ENCODE data around the gene C2orf76.
"Not testable (repeated sequence)": the region's sequence is repeated elsewhere in the genome, so short reads cannot be mapped to it uniquely, and the experiment has no call there.

Gene C2orf76

DNA sequence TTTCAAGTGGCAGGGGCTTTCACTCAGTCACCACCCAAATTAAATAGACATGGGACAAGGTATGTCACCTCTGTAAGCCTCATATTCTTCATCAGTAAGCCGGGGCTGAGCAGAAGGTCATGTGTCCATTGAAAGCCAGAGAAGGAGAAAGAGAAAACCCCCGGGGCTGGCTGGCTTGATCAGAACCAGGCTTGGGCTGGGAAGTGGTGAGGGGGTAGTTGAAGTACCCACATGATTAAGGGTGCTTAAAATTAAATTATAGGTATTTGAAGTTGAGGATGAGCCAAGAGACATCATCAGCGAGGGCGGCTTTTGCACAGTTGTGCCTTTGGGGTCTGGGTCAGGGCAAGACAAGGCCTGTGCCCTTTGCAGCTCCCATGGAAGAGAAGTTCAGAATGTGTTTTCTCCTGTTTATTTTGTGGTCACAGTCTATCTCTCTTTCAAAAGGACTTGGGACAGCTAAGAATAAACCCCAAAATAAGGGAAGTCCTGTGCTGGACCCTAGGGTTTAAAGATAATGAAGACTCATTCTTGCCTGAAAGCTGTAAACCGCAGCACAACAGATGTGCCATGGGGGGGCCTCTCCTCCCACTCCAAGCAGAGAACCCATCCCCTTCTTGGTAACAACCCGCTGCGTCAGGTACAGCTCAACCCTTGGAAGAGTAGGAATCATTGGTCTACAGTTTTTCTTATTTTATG is 10.8 kb upstream of the C2orf76 start:
- no peak for DNase-seq

DNA sequence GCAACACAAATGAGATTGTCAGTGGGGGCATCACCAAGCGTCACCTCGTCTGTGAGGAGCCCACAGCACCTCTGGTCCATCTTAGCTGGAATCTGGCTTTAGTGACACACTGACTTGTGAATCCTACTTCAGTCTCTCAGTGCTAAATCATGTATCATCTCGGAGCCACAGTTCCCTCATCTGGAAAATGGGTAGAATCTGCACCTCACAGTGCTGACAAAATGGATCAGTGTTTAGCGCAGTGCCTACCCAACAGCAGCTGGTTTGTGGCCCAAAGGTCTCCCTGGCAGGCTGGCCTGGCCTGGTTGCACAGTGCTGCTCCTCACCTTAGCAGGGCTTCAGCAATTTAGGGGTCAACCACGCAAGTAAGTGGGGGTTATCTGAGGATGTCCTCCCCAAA is 10.2 kb upstream of the C2orf76 start:
- DNase-seq: no peak

DNA sequence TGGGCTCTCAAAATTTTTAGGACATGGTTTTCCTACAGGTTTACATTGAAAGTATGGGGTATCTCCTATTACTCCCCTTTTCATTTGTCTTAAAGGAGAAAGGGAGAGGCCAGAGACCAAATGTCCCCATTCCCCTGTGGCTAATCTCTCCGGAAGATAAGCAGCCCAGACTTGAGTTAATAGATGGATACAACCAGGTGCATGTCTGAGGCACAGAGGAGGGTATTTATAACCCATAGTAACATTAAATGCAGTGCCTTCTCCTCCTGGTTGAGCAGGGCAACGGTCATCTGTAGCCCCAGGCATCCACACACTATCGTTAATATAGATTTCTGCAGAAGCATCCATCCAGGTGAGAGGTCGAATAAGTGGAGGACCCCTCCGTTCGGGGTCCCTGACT is 9.8 kb upstream of the C2orf76 start:
- DNase-seq: not testable (repeated sequence)

DNA sequence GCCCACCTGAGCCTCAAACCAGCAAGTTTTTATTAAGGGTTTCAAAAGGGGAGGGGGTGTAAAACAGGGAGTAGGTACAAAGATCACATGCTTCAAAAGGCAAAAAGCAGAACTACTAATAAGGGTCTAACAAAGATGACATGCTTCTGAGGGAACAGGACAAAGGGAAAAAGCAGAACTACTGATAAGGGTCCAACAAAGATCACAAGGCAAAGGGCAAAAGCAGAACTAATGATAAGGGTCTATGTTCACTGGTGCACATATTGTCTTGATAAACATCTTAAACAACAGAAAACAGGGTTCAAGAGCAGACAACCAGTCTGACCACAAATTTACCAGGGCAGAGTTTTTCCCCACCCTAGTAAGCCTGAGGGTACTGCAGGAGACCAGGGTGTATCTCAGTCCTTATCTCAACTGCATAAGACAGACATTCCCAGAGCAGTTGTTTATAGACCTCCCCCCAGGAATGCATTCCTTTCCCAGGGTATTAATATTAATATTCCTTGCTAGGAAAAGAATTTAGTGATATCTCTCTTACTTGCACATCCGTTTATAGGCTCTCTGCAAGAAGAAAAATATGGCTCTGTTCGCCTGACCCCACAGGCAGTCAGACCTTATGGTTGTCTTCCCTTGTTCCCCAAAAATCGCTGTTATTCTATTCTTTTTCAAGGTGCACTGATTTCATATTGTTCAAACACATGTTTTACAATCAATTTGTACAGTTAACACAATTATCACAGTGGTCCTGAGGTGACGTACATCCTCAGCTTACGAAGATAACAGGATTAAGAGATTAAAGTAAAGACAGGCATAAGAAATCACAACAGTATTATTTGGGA is 7.5 kb upstream of the C2orf76 start:
- DNase-seq: not testable (repeated sequence)

DNA sequence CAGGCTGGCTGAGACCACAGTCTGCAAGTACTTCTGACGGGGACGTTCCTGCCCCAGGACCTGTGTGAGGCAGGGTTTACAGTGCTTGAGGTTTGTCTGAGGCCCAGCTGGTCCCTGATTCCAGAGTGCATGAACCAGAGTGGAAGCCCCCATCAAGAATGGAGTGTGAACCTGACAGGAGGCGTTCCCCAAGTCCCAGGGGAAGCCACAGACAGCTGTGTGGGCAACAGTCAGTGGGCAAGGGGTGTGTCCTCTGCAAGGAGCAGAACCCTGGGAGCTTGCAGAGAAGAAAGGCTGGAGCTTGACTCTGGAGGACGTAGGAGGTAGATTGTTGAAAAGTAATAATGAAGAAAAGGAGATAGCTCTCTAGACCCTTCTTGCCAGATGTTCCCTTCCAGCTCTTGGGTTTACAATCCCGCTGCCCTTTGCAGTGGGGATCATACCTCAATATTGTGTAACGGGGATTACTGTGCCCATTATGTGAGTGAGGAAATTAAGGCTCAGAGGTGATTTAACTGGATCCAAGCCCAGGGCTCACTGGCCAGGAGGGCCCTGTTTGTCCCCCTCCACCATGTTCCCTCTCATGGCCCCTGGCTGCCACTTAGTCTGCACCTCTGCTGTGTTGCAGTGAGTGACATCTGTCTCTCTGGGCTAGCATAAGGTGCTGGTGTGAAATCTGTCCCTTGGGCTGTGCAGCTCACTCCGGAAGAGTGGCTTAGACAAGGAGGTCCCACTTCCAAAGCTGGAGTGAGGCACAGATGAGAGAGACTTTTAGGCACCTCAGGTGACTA is 6.3 kb upstream of the C2orf76 start:
- no peak for DNase-seq

DNA sequence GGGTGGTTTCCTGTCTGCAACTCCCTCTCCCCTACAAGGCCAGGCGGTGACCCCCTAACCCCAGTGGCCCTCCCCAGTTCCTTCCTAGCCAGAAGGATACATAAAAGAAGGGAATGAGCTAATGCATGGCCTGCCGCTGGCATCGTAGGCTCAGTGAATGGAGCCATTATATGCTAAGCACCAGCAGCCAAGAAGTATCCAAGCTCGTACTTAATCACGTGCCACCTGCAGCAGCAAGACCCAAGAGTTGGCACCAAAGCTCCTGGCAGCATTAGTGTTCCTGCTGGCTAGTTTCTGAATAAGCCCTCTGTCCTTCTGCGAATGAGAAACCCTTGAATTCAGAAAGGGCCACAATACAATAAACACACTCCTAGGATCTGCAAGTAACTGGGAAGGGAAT is 4.5 kb upstream of the C2orf76 start:
- no peak for DNase-seq

DNA sequence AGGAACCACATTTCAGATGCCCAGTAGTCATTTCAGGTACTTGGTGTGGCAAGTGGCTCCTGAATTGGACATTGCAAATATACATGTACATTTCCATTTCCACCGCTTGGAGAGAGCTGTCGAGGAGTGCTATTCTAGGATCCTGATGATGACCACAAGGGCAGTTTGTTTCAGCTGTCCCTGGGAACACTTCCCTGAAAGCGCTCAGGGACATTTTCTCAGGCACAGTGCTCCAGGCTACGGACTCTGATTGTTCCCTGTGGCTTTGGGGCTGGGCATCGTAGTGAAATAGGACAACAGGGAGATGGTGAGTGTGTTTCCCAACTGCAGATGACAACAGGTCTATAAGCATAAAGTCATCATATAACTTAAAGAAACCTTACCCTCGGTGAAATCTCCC is 3.2 kb upstream of the C2orf76 start:
- no peak for DNase-seq

DNA sequence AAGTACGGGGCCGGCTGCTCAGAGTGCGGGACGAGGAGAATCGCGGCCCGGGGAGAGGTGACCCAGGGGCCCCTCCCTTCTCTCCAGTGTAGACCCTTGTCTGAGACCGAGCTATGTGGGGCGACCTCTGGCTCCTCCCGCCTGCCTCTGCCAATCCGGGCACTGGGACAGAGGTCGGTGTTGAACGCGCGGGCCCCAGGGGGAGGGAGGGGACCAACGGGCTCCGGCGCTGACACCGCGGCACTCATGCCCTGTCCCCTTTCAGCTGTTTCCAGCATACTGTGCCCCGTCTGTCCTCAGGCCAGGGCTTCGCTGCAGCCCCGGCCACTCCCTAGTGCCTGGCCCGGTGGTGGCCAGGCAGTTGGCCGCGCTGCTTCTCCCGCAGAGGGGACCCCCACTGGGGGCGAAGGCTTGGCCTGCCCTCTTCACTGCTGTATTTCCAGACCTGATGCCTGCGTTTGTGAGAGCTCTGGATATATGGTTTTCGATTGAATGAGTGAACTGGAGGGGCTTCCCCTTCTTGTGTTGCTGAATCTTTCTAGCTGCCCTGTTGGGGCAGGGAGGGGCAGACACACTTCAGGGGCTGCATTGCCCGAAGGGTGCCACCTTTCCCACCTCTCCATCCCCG is 952 bp upstream of the C2orf76 start:
- DNase-seq: no peak

DNA sequence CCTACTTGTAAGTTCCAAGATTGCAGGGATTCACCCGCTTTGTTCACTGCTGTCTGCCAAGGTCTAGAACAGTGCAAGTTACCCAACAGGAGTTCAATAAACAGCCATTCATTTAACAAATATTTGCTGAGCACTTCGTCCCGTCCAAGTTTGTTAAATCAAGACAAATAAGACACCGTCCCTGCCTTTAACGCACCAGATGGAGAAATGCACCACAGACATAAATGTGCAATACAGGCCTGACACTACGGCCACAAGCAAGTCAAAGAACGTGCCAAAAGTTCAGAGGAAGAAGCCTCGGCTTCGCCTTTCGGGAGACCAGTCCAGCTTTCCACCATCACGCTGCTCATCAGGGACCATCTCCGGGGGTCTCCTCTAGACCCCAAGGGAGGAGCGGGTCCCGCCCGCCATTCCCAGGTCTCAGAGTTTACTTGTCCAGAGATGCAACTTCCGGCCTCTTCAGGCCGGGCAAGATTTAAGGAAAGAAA is 429 bp downstream of the C2orf76 start:
- DNase-seq: no peak

DNA sequence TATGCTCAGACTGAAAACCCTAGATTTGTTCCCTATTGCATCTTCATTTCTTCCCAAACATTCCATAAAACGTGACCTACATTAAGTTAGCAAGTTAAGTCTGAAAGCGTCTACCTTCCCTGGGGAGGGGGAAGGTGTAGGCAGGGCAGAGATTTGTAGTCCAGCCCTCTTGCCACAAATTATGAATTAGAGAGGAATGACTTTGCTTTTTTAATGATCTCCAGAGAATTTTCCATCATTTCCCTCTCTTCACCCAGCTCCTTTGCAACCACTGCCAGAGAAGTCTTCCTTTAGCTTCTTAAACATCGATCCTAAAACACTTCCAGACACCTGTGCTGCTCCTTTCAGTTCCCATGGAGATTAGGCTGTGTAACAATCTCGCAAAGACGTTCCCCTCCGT is 1.2 kb downstream of the C2orf76 start:
- DNase-seq: no peak

DNA sequence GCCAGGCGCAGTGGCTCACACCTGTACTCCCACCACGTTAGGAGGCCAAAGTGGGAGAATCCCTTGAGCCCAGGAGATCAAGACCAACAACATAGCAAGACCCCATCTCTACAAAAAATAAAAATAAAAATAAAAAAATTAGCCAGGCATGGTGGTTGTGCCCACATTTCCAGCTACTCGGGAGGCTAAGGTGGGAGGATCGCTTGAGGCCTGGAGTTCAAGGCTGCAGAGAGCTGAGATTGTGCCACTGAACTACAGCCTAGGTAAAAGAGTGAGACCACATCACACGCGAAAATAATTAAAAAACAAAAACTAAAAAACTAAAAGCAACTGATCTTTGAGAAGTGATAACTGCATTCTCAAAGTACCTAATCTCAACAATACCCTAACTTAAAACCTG is 1.8 kb downstream of the C2orf76 start:
- no peak for DNase-seq

DNA sequence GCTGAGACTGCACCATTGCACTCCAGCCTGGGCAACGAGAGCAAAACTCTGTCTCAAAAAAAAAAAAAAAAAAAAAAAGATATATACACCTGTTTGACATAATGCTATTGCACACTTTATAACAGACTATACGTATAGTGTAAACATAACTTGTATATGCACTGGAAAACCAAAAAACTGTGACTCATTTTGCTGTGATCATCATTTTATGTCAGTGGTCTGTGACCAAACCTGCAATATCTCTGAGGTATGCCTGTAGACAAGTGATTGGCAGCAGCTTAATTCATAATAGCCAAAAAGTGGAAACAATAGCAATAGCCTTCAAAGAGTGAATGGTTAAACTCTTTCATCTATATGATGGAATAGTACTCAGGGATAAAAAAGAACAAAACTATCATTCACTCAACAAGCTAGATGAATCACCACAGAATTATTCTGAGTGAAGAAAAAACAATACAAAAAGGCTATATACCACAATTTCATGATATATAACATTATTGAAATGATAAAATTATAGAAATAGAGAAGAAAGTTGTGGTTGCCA is 6.1 kb downstream of the C2orf76 start:
- no peak for DNase-seq

DNA sequence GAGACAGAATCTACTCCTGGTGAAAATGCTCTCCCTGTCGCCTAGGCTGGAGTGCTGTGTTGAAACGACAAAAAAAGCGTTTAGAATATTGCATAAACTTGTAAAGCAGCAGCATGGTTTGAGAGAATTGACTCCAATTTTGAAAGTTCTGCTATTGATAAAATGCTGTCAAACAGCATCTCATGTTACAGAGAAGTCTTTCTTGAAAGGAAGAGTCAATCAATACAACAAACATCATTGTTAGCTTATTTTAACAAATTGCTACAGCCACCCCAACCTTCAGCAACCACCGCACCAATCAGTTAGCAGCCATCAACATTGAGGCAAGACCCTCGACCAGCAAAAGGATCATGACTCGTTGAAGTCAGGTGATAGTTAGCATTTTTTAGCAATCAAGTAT is 6.9 kb downstream of the C2orf76 start:
- DNase-seq: no peak

DNA sequence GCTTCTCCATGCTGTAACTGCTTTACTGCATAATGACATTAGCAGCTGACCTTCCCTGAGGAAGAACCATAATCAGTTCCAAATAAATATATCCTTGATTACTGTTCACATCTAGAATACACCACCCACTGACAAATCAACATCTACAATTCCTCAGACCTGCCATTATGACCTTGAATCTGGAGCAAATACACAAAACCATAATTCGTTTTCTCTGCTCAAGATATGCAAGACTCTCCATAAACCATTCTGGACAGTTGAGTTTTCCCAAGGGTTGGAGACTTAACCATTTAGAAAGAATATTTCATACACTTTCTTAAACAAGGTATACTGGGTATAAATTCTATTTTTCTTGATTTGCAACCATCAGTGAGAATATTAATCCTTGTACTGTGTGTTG is 11.8 kb downstream of the C2orf76 start:
- no peak for DNase-seq

DNA sequence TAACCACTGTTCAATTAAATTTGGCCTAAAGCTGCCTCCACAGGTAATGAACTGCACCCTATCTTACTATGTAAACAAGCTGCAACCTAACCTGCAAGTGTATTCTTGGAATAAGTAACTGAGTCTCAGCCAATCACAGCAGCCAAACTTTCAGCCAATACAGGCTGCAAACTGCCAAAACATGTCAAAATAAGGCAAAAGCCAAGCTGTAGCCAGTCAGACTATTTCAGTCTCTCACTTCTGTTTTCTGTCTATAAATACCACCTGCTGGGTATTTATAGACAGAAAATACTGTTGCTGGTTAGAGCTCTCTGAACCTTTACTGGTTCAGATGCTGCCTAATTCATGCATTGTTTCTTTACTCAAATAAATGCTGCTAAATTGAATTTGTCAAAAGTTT is 14.3 kb downstream of the C2orf76 start:
- DNase-seq: no peak

DNA sequence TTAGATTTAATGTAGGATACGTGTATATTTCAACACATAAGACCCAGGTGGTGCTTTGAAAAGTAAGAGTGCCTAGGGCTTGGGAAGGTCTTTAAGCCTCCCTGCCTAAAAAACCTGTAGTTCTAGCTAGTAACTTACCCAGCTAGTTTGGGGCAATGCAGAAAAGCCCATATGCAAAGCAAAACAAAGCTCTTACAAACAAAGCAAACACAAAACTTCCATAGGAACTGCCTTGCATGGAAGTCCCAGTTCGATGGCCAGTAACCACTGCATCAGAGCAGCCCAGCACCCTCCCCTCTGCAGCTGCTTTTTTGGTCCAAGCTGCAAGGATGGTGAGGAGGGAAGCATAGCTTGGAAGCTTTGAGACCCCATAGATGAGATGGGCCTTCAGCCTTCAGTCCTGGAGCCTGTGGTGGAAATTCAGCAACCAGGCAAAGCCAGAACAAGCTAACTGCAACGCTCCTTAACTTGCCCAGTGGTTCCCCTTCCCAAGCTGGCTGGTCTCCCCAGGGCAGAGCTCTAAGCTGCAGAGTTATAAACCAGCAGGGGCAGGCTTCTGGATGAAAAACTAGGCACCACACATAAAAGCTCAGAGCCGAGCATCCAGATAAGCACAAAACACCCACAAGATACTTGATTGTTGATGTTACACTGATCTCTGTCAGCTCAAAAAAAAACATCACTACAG is 16.2 kb downstream of the C2orf76 start:
- DNase-seq: no peak

DNA sequence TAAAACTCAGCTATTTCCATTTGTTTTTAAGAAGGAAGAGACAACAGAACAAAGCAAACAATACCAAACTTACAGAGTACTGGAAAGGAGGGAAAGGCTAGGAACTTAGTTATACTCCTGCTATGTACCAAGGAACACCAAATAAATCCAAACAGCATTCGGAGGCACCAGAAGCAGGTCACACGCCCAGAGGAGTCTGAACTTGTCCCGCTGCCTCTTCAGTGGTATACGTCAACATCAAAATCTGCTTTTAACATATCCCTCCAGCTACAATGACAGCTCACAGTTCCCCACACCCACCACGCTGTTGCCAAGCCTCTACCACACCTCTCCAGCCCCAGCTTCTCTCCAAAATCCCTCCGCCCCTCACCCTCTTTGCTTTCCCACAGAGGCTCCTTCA is 17.3 kb downstream of the C2orf76 start:
- no peak for DNase-seq

DNA sequence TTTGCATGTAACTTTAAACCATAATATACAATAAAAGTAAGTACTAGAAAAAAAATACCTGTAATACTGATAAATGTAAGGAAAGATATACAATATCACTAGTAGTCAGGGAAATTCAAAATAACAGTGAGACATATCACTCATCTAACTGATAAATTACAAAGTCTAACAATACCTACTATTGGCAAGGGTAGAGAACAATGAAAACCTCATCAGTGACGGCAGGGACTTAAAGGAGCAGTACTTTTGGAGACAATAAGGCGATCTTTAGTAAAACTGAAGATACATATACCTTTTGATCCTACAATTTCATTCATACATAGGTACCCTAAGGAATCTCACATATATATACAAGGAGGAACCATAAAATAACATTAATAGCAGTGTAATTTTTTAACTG is 24.9 kb downstream of the C2orf76 start:
- no peak for DNase-seq

DNA sequence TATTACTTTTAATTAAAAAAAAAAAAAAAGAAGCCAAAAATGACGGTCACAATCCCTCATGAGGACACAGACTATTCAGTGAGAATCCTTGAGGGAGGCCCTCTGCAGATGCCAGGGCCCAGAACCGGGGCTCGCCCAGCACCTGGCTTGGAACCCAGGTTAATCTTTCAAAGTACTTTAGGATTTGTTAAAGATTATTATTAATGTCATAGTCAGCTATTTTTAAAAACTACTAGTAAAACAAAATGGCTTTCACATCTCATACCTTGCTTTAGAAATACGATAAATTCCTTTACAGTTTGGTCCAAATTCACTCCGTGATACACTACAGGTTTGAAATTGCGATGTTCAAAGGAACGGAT is 27.1 kb downstream of the C2orf76 start:
- no peak for DNase-seq

DNA sequence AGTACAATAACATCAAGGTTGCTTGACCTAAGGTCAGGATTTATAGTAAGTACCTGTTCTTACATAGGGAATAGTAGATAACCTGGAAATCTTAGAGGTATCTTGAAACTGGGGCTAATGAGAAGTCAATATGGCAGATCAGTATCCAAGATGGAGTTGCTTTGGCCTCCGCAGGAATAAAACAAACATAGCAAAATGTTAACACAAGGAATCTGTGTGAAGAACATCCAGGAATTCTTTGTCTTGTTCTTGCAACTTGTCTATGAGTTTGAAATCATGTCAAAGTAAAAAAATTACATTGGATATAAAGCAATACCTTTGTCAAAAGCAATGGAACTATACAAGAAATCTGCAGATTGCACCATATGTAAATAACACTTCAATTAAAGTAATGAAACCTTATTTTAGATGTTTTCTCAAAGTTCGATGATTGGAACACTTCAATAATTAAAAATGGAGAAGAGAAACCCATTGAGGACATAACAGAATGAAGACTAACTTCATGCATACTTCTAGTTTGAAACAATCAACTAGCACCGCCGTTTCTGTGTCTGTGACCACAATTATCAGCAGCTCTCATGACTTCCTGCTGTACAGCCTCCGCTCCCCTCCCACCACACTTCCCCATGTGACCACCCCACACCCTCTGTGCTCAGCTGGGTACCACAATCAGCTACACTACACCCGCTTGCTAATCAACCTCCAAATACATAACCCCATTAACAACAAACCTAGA is 27.6 kb downstream of the C2orf76 start:
- DNase-seq: no peak

DNA sequence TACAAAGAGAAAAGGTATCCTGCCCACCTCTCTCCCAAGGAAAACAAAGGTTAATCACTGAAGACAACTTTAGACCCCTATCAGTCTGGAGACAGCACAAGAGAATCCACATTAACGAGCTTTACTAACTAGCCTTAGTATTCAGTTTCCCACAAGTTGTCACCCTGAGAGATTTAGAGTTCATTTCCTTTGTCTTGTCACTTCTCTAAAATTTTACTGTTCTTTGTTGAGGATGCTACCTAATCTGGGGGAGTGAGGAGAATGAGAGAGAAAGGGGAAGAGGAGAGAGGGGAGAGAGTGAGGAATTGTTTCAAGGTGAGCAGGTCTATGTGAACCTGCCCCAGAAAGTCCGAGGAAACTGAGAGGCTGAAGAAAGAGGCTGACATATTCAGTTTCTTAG is 28.4 kb downstream of the C2orf76 start:
- DNase-seq: no peak

DNA sequence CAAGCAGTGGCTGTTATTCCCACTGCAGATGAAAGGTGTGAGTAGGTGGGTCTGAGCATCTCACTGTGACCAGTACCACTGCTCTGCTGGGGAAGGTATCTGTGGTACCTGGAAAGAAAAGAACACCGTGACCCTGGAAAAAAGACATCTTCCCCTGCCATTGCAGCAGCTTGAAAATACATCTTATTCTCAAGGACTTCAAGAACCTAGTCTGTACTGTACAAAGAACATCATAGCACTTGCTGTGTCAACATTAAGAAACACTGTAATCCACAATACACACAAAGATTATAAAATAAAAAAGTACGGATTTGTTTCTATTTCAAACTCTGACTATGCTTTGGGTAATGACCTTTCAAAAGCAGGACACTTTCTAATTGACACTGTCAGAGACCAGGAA is 28.9 kb downstream of the C2orf76 start:
- no peak for DNase-seq
